Breast epithelium (tissue), 3 donors: ENCODE results near the gene KRT3.

Experiments
- POLR2A ChIP-seq: fragments of 450-650 bp; IDR thresholded peaks from one replicate; pipeline ENCODE4 v1.6.1; 2016; ENCODE audit warnings: antibody characterized with exemption, mild to moderate bottlenecking, moderate library complexity
- POLR2AphosphoS5 ChIP-seq, 3 donors: sonication (generic); formaldehyde crosslinking; IDR thresholded peaks; one replicate each; pipeline ENCODE4 v1.6.1; 2017; ENCODE audit warnings: antibody characterized with exemption in 3 of 3
- TF ChIP-seq, protein P1 (sequence below), 3 donors: fragments of 450-650 bp; IDR thresholded peaks; one replicate each; pipeline ENCODE4 v1.5.1; 2016 to 2017; ENCODE audit warnings: antibody characterized with exemption in 3 of 3, mild to moderate bottlenecking in 3 of 3, moderate library complexity in 3 of 3

- TF ChIP-seq POLR2AphosphoS5 (IDR thresholded peaks at IDR 0.05): no peak
- TF ChIP-seq POLR2A: no peak
- TF ChIP-seq, protein P1, sequence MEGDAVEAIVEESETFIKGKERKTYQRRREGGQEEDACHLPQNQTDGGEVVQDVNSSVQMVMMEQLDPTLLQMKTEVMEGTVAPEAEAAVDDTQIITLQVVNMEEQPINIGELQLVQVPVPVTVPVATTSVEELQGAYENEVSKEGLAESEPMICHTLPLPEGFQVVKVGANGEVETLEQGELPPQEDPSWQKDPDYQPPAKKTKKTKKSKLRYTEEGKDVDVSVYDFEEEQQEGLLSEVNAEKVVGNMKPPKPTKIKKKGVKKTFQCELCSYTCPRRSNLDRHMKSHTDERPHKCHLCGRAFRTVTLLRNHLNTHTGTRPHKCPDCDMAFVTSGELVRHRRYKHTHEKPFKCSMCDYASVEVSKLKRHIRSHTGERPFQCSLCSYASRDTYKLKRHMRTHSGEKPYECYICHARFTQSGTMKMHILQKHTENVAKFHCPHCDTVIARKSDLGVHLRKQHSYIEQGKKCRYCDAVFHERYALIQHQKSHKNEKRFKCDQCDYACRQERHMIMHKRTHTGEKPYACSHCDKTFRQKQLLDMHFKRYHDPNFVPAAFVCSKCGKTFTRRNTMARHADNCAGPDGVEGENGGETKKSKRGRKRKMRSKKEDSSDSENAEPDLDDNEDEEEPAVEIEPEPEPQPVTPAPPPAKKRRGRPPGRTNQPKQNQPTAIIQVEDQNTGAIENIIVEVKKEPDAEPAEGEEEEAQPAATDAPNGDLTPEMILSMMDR (IDR thresholded peaks at IDR 0.05): no peak
Measured at GRCh38 chr12:52792185-52793029, 3.5 kb downstream of the KRT3 start.
